GM18508 (cell line): Measurements from ENCODE around the gene ARPC2.
A peak's percentile ranks its signal among the peaks of the same experiment; 100 is the strongest.

ENCODE experiments used
- ATAC-seq: cut with Tn5 transposase; IDR thresholded peaks from one replicate; pipeline ENCODE4 v1.9.1; 2021; ENCODE audit warnings: moderate number of reproducible peaks; ENCODE audit not compliant: insufficient read depth, unreplicated experiment

Gene ARPC2

DNA sequence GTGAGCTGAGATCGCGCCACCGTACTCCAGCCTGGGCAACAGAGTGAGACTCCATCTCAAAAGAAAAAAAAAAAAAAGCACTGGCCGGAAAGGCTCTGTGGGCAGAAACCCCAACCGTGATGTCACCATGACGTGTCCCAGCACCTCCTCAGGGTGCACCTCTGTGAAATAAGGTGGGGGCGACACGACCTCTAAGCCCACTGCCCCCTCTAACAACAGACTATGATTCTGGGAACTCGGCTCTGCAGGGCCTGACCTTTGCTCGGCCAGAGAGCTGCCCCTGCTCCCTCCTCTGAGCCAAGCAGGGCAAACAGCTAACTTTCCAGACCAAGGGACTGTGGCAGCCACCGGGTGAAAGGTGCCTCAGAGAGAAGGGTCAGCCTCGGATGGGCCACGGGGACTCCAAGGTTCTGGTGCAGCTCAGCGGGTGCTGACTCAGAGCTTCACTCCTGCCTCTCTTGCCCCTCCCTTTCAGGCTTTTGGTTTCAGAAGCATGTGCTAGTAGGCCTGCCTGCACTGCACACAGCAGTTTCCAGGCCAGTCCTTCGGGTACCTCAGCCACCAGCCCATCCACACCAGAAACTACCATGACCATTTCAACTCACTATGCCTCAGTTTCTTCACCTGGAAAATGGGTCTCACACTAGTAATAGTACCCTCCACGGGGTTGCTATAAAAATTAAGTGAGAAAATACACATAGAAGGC, 67.3 kb downstream of the ARPC2 start:
- ATAC-seq, result no peak

- no peak for ATAC-seq
These were observed 68.6 kb downstream of the ARPC2 start for GRCh38 chr2:218285604-218286003.

- peak; percentile 40 for ATAC-seq
These were observed 69.8 kb downstream of the ARPC2 start for GRCh38 chr2:218286570-218287459.

DNA sequence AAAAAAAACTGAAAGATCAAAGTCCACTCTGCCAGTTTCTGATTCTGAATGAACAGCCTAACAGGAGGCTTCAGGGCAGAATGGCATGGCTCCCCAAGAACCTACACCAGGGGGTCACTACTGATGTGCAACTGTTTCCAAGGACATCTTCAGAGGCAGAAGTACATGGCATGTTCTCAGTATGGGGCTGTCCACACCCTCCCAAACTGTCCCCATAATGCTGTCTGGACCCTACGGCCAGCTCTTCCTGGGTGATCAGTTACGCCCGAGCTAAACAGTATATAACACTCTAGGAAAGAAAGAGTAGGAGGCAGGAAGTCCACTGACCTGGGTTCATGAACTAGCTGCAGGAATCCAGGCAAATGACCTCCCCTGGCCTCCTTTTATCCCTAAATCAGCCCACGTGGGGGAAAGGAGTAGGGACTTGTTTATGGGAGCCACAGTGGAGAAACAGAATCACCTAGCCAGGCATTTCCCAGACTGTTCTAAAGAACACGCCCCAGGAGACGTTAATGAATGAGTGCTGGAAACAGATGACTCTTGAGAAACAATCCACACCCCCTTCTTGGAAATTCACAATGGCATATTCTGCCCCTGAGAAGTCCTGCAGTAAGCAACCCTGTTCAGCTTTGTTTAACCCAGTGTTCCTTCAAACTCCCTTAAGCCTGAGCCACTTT, 72.8 kb downstream of the ARPC2 start:
- ATAC-seq, result no peak

DNA sequence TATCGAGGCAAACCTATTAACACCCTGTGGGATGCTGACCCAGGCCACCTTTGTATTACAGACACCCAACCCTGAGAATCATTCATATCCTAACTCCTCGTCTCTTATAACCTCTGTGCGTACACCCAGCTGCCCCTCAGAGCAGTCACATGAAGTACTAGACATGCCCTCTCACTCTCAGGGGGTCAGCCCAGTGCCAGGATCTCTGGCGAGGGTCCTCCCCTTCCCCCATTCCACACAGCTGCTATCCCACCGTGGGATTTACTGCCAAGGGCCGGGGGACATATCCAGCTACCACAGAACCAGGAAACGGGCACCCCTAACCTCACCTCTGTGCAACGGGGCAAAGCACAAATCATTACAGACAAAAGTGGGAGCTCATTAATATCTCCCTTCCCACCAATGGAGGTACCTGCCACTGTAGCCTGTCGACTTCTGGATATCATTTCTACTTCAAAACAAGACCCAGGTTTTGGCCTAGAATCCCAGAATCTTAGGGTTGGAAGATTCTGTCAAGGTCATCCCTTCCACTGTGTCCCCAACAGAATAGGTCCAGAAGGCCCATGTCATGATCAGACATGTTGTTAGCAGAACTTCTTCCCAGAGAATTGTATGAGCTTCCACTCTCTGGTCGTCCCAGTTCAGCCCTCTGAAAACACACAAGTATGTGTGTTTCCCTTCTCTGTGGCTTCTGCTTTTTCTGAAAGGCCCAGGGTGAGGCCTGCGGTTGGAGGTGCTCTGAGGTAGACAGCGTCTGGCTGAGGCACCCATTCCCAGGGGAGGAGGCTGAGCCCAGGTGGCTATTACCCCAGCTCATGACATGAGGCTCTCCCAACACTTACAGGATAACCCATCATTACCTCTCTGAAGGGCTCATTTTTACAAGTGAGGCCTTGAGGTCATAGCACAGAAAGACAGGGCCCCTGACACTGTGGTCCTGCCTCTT, 73.6 kb downstream of the ARPC2 start:
- peak; percentile 29 for ATAC-seq

DNA sequence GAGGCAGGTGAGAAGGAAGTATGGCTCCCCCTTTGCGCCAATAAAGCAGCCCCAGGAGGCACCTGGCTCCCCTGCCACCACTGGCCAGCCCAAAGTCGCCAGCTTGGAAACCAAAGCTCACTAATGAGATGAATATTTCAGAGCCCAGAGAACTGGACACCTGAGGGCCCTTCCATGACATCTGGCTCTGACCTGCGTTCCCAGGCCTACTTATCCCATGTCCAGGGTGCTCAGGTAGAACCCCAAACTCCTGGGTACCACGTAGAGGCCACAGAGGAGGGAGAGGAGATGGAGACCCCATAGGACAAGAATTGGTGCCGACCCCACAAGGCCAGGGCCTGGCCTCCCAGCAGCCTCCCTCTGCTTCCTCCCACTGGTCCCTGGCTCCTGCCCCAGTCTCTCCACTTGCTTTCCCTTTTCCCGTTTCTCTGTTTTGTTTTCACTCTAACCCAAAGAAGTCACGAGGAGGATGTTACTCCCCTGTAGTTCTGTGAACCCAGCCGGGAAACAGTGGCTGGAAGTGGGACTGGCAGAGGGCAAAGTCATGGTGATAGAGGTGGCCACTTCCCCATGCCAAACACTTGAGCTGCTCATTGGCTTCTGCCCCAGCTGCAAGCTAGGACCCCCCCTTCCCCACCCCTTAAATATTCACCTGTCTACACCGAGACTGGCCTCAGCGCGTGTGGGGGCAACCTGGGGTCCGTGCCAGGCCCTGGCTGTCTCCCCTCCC, 74.5 kb downstream of the ARPC2 start:
- no peak for ATAC-seq

GRCh38 chr2:218292048-218293014, 75.3 kb downstream of the ARPC2 start, which contains the start of gene TMBIM1:
Gene TMBIM1, minus strand, starts transcription at chr2:218292503. Its CDS starts 10,362 bp downstream, at chr2:218282141.
- ATAC-seq, result no peak

DNA sequence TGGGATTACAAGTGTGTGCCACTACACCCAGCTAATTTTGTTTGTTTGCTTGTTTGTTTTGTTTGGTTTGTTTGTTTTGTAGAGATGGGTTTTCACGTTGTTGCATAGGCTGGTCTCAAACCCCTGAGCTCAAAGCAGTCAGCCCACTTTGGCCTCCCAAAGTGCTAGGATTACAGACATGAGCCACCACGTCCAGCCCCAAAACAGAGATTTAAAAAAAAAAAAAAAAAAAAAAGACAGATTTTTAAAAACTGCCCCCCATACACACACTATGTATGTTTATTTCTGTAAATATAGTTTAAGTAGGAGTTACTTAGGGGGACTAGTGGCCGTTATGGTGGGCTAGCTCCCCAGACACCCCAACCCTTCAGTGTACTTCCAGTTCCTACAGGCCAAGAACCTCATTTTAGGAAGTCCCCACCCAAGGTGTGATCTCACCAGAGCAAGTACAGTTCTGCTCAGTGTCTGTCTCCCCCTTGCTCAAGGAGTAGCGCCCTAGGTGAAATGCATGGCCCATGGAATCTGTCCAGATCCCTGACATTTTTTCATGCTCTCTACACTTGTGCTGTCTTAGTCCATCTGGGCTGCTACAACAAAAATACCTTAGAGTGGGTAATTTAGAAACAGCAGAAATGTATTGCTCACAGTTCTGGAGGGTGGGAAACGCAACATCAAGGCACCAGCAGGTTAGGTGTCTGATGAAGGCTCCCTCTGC, 76.9 kb downstream of the ARPC2 start:
- ATAC-seq, result no peak

DNA sequence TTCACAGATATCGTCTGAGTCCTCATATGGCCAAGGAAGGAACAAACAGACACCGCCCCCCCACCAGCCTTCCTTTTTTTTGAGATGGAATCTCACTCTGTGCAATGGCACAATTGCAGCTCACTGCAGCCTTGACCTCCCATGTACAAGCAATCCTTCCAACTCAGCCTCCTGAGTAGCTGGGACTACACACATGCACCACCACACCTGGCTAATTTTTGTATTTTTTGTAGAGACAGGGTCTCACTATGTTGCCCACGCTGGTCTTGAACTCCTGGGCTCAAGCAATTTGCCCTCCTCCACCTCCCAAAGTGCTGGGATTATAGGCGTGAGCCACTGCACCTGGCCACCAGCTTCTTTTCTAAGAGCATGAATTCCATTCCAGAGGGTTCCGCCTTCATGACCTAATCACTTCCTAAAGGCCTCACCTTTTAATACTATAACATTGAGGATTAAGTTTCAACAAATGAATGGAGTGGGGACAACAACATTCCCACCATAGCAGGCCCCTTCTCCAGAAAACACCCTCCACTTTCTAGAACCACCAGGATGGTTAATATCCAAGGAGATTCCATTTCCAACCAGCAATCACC, 77.5 kb downstream of the ARPC2 start:
- ATAC-seq, result no peak

DNA sequence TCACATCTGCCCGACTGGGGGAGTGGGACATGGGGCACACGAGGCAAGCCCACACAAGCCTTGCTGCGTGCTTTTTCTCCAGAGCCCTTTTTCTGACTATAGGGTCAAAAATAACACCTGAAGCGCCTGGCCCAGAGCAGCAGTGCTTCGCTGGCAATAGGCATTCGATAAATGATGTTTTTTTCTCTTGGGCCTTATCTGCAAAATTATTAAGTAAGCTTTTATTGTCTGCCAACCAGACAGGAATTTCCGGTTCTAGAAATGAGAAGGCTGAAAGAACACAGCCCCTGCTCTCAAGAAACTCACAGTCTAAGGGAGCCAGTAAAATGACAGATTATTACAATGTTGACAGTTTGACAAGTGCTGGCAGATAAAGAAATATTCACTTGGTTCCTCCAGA, 78.0 kb downstream of the ARPC2 start:
- ATAC-seq, result no peak

GRCh38 chr2:218296200-218296599, 79.2 kb downstream of the ARPC2 start:
- ATAC-seq, result no peak

- ATAC-seq, result no peak
These were observed 79.9 kb downstream of the ARPC2 start for GRCh38 chr2:218296847-218297246.

DNA sequence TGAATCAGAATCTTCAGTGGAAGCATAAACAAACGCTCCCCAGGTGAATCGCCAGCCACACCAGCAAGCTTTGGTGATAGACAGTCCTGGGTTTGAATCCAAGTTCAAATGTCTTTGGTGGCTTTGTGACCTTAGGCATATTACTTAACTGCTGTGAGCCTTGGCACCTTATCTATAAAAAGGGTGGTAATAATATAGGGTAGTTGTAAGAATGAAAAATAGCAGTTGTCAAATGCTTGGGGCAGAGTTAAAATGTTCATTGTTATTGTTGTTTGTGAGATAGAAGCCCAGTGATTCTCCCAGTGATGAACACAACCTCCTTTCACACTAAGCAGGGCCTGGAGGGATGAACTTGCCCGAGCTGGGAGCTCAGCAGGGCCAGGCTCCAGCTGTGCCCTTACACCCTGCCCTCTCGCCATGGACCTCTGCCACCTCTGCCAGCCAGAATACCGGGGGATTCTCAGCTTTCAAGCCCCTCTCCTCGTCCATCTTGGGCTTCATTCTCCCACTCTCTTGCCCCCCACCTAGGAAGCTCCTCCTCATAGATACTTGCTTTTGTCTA, 81.4 kb downstream of the ARPC2 start:
- no peak for ATAC-seq

DNA sequence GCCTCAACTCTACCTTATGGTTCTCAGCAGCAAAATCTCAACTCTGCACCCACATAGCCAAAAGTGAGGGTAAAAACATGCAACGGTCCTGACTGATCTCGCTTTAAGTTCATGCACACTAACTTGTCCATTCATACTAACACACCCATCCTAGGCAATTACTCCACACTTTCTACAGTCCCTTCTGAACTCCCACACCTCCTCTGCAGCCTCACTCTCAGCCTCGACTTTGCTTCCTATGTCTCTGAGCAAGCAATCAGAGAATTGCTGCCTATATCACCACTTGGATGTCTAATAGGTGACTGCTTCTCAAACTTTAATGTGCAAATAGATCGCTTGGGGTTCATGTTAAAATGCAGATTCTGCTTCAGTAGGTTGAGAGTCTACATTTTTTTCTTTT, 83.2 kb downstream of the ARPC2 start:
- no peak for ATAC-seq

DNA sequence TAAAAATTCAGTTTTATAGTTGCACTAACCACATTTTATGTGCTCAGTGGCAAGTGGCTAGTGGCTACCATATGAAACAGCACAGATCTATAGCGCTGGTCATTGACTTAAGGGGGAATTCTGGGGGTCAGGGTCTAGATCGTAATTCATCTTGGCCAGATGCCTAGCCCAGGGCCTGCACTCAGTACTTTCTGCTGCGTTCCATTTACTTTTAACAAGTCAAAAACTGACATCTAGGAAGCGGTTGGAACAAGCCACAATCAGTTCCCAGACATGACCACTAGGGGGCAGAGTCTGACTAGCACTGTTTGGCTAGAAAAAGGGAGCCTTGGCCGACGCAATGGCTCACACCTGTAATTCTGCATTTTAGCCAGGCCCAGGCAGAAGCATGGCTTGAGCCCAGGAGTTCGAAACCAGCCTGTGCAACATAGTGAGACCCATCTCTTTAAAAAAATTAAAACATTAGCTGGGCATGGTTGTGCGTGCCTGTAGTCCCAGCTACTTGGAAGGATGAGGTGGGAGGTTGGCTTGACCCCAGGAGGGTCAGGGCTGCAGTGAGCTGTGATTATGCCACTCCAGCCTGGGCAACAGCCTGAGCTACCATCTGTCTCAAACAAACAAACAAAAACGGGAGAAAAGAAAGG, 84.3 kb downstream of the ARPC2 start:
- no peak for ATAC-seq
